Panc1 (cell line): ENCODE data around the gene SLCO3A1. TPM values are rescaled to one million over a fixed set of nuclear protein-coding genes. Genes with fewer than 3 reads are reported as not detected.

Source experiments
- ATAC-seq: fragments of 200-7000 bp; cut with Tn5 transposase; 2 replicates; pipeline ENCODE4 v1.9.1; 2020; ENCODE audit warnings: mild to moderate bottlenecking, moderate library complexity
- BruUV-seq: library from RNA; stranded (reverse); fragments of 400-500 nt; replicated peaks from 2 replicates; lab custom pipeline; 2021; lab: Mats Ljungman, UMichigan
- CTCF ChIA-PET: fragments of 300-600 bp; sonication (Branson Sonifier 250); formaldehyde crosslinking; loops from one replicate; lab custom pipeline; 2022; ENCODE audit warnings: antibody characterized with exemption; lab: Charles Lee
- POLR2A ChIA-PET: fragments of 300-600 bp; sonication (Branson Sonifier 250); formaldehyde crosslinking; loops from one replicate; lab custom pipeline; 2022; ENCODE audit warnings: antibody characterized with exemption; lab: Charles Lee
- DNase-seq: peaks from one replicate; pipeline ENCODE4 v3.0.0-alpha.2; 2010; ENCODE audit warnings: low read depth, low spot score
- H3K27ac ChIP-seq: 2 replicates; pipeline ENCODE4 v1.5.1; 2011; ENCODE audit warnings: mild to moderate bottlenecking, low read length, inconsistent platforms
- H3K27me3 ChIP-seq: fragments of 200-500 bp; sonication (Bioruptor generic); 2 replicates; pipeline ENCODE4 v1.6.0; 2014; ENCODE audit warnings: low read length, inconsistent platforms; ENCODE audit not compliant: control insufficient read depth, insufficient read depth
- H3K36me3 ChIP-seq: fragments of 200-500 bp; sonication (Bioruptor generic); 2 replicates; pipeline ENCODE4 v1.5.1; 2014; ENCODE audit warnings: inconsistent platforms, mild to moderate bottlenecking, low read length, moderate library complexity; ENCODE audit not compliant: control insufficient read depth, insufficient read depth
- H3K4me1 ChIP-seq: 2 replicates; pipeline ENCODE4 v1.5.1; 2011; ENCODE audit warnings: inconsistent platforms, mild to moderate bottlenecking, low read length, moderate library complexity; ENCODE audit not compliant: control insufficient read depth, insufficient read depth
- H3K4me3 ChIP-seq, 2 experiments: 2 replicates each; pipeline ENCODE4 v1.5.1; 2011 to 2012; ENCODE audit warnings: low read depth in 2 of 2, low read length in 2 of 2, mild to moderate bottlenecking in 2 of 2, inconsistent platforms in 1 of 2, moderate library complexity in 1 of 2
- H3K9me3 ChIP-seq: fragments of 200-500 bp; sonication (Bioruptor generic); 2 replicates; pipeline ENCODE4 v1.5.1; 2014; ENCODE audit warnings: low read depth, mild to moderate bottlenecking, inconsistent platforms, low read length, moderate library complexity; ENCODE audit not compliant: control insufficient read depth, insufficient read depth
- CTCF ChIP-seq: fragments of 450-650 bp; IDR thresholded peaks from 2 replicates; pipeline ENCODE4 v1.5.1; 2017; ENCODE audit warnings: mild to moderate bottlenecking
- POLR2AphosphoS5 ChIP-seq: IDR thresholded peaks from 2 replicates; pipeline ENCODE4 v1.6.1; 2012; ENCODE audit warnings: mild to moderate bottlenecking, low read depth, low read length, moderate library complexity
- REST ChIP-seq, 2 experiments: IDR thresholded peaks; 2 replicates each; pipeline ENCODE4 v1.6.1; 2011 to 2012; ENCODE audit warnings: low read depth in 2 of 2, control low read depth in 1 of 2, low read length in 1 of 2, mild to moderate bottlenecking in 1 of 2, moderate library complexity in 1 of 2; ENCODE audit not compliant: insufficient read depth in 1 of 2
- SIN3A ChIP-seq: IDR thresholded peaks from 2 replicates; pipeline ENCODE4 v1.6.1; 2012; ENCODE audit warnings: low read depth, mild to moderate bottlenecking, low read length, moderate library complexity, borderline replicate concordance; ENCODE audit not compliant: insufficient read depth
- TCF7L2 ChIP-seq: IDR thresholded peaks from 2 replicates; pipeline ENCODE4 v1.6.1; 2011; ENCODE audit warnings: mild to moderate bottlenecking, low read depth, low read length, inconsistent platforms
- in situ Hi-C: cut with HindIII; loops from 2 replicates; pipeline ENCODE4 v1.10.0; 2016; ENCODE audit warnings: low sequenced_read_pairs, low pct_unique_long_range_greater_than_20kb
- intact Hi-C: fragments of 100-400 bp; cut with micrococcal nuclease; formaldehyde crosslinking; loops from one replicate; pipeline ENCODE4 v1.10.0; 2022; ENCODE audit not compliant: unreplicated experiment
- total RNA-seq: library from RNA; stranded (reverse); gene quantifications from one replicate; pipeline ENCODE4 v1.2.1, GENCODE V29; 2021; ENCODE audit not compliant: unreplicated experiment

Gene SLCO3A1
- total RNA-seq, 1 experiment from 2014 or later, result 20.6 TPM

GRCh38 chr15:92113832-92114231 lies 260.3 kb downstream of the SLCO3A1 start:
- in situ Hi-C loops, result no loop called here
- Histone ChIP-seq H3K27me3 (no peaks in the 10 kb centered on the region), H3K4me1 (no peaks in the 10 kb centered on the region), H3K4me3 (no peak overlapping the region), H3K27ac (no peak overlapping the region), H3K36me3 (no peaks in the 10 kb centered on the region), H3K9me3 (no peaks in the 10 kb centered on the region)
- no peak for DNase-seq
- no TSS peak for BruUV-seq
- intact Hi-C loops, result no loop called here
- ATAC-seq, result no peak
- TF ChIP-seq REST (IDR thresholded peaks at IDR 0.05; ENCODE audit: insufficient read depth in 1 of 2, low read depth in 2 of 2, low read length in 1 of 2) (no peak), POLR2AphosphoS5 (no peak), SIN3A (no peak), TCF7L2 (no peak), CTCF (no peak)
- POLR2A ChIA-PET, result interaction anchor here (0.7 kb wide), 1 partner anchor 32 kb away, joined by 4 read pairs; no protein-coding TSS in a partner anchor
- CTCF ChIA-PET, result no interaction called here

- POLR2A ChIA-PET, result no interaction called here
- intact Hi-C loops (no loop called here), in situ Hi-C loops (no loop called here)
- no peak for TF ChIP-seq REST (IDR thresholded peaks at IDR 0.05; ENCODE audit: insufficient read depth in 1 of 2, low read depth in 2 of 2, low read length in 1 of 2)
- no peak for TF ChIP-seq CTCF
- TF ChIP-seq POLR2AphosphoS5, result no peak
- H3K27ac ChIP-seq, result no peak overlapping the region
- no peaks in the 10 kb centered on the region for H3K4me1 ChIP-seq
- H3K27me3 ChIP-seq, result no peaks in the 10 kb centered on the region
- H3K9me3 ChIP-seq, result no peaks in the 10 kb centered on the region
- CTCF ChIA-PET, result no interaction called here
- DNase-seq (no peak), ATAC-seq (no peak)
- no peak overlapping the region for H3K4me3 ChIP-seq
- no TSS peak for BruUV-seq
- no peaks in the 10 kb centered on the region for H3K36me3 ChIP-seq
These were observed 262.3 kb downstream of the SLCO3A1 start for GRCh38 chr15:92115834-92116233.
